Gastroesophageal sphincter (tissue), 4 donors: Measurements from ENCODE around the gene TLE2. TPM values are rescaled to one million over a fixed set of nuclear protein-coding genes. Genes with fewer than 3 reads are reported as not detected.
"Not testable (repeated sequence)": the region's sequence is repeated elsewhere in the genome, so short reads cannot be mapped to it uniquely, and the experiment has no call there.

Experiments
- ATAC-seq: fragments of 150-250 bp; one replicate; pipeline ENCODE4 v1.9.1; 2016; ENCODE audit warnings: mild to moderate bottlenecking, moderate library complexity
- H3K27ac ChIP-seq, 4 donors: fragments of 200-600 bp; sonication (generic) in 3 of 4; 1 replicate in 3 of 4; 2 replicates in 1 of 4; pipeline ENCODE4 v1.5.1; 2016 to 2019
- H3K27me3 ChIP-seq: fragments of 200-600 bp; sonication (generic); one replicate; pipeline ENCODE4 v1.5.1; 2019
- H3K36me3 ChIP-seq, 2 donors: fragments of 200-600 bp; sonication (generic); one replicate each; pipeline ENCODE4 v1.5.1; 2019; ENCODE audit warnings: control low read depth in 1 of 2
- H3K4me1 ChIP-seq, 3 donors: fragments of 200-600 bp; sonication (generic); 1 replicate in 2 of 3; 2 replicates in 1 of 3; pipeline ENCODE4 v1.5.1; 2016 to 2019; ENCODE audit warnings: control low read depth in 2 of 3
- H3K4me3 ChIP-seq, 2 donors: fragments of 200-600 bp; sonication (generic); one replicate each; pipeline ENCODE4 v1.5.1; 2019; ENCODE audit warnings: mild to moderate bottlenecking in 1 of 2, moderate library complexity in 1 of 2
- H3K9me3 ChIP-seq, 3 donors: fragments of 200-600 bp; sonication (generic); one replicate each; pipeline ENCODE4 v1.5.1; 2017 to 2019; ENCODE audit warnings: control low read depth in 2 of 3
- CTCF ChIP-seq, 4 experiments: fragments of 200-600 bp in 2 of 4; fragments of 450-650 bp in 2 of 4; sonication (generic) in 1 of 4; IDR thresholded peaks; one replicate each; pipeline ENCODE4 v1.5.1; 2017 to 2019; ENCODE audit warnings: antibody characterized with exemption in 4 of 4, mild to moderate bottlenecking in 2 of 4, moderate library complexity in 2 of 4
- EP300 ChIP-seq: sonication (generic); formaldehyde crosslinking; IDR thresholded peaks from one replicate; pipeline ENCODE4 v1.6.1; 2017; ENCODE audit warnings: antibody characterized with exemption, mild to moderate bottlenecking
- POLR2A ChIP-seq, 2 donors: fragments of 450-650 bp; IDR thresholded peaks; one replicate each; pipeline ENCODE4 v1.6.1; 2017; ENCODE audit warnings: antibody characterized with exemption in 2 of 2, mild to moderate bottlenecking in 2 of 2, moderate library complexity in 1 of 2
- POLR2AphosphoS5 ChIP-seq: sonication (generic); formaldehyde crosslinking; IDR thresholded peaks from one replicate; pipeline ENCODE4 v1.6.1; 2017; ENCODE audit warnings: antibody characterized with exemption
- WGBS, 2 donors: methylation state at CpG; one replicate each; pipeline ENCODE4 v1.1.5; 2018; ENCODE audit warnings: low coverage in 1 of 2; 5-methylcytosine and 5-hydroxymethylcytosine counted together
- total RNA-seq, 4 donors: library from RNA; depleted of rRNA; stranded (reverse); fragments of >200 nt; gene quantifications; one replicate each; pipeline ENCODE4 v1.1.0, GENCODE V29; 2016

TLE2 gene
- total RNA-seq, 4 donors from 2014 or later: 27.1 to 46.1 (median 34.4) TPM

- Histone ChIP-seq H3K27ac (no peak overlapping the region), H3K36me3 (peaks cover 0 to 53% of the 10 kb centered on the region in 2 donors), H3K4me3 (no peak overlapping the region), H3K9me3 (no peaks in the 10 kb centered on the region), H3K4me1 (peaks cover 2 to 42% (median 23%) of the 10 kb centered on the region in 3 donors), H3K27me3 (no peaks in the 10 kb centered on the region)
- no peak for ATAC-seq
- 0 to 40% methylated on average over 1 of the region's 15 CpGs for WGBS, 2 donors
- TF ChIP-seq POLR2AphosphoS5 (peak; percentile 29), CTCF (IDR thresholded peaks at IDR 0.05) (no peak)
These were observed 24.1 kb upstream of the TLE2 start for GRCh38 chr19:3053218-3053621.

- not testable (repeated sequence) for ATAC-seq, H3K27me3 ChIP-seq, H3K27ac ChIP-seq, H3K9me3 ChIP-seq, H3K4me3 ChIP-seq
- WGBS, 2 donors: 84 to 100% methylated on average over 1 to 3 of the region's 7 CpGs
- Histone ChIP-seq H3K4me1 (peaks cover 0 to 33% (median 8%) of the 10 kb centered on the region in 3 donors), H3K36me3 (peaks cover 0 to 21% of the 10 kb centered on the region in 2 donors)
These were observed 20.9 kb upstream of the TLE2 start for GRCh38 chr19:3050016-3050415.

GRCh38 chr19:3049089-3049488 is 20.0 kb upstream of the TLE2 start:
- peaks cover 0 to 12% of the 10 kb centered on the region in 2 donors for H3K36me3 ChIP-seq
- 89 to 100% methylated on average over 1 of the region's 3 CpGs for WGBS, 2 donors
- peaks cover 0 to 25% (median 8%) of the 10 kb centered on the region in 3 donors for H3K4me1 ChIP-seq
- no peak for ATAC-seq
- H3K27ac ChIP-seq: no peak overlapping the region
- no peak overlapping the region for H3K4me3 ChIP-seq
- no peaks in the 10 kb centered on the region for H3K9me3 ChIP-seq
- TF ChIP-seq POLR2A (IDR thresholded peaks at IDR 0.05) (no peak), CTCF (IDR thresholded peaks at IDR 0.05) (no peak), EP300 (no peak), POLR2AphosphoS5 (no peak)
- no peaks in the 10 kb centered on the region for H3K27me3 ChIP-seq

GRCh38 chr19:3048190-3048533 is 19.1 kb upstream of the TLE2 start:
- 85 to 93% methylated on average over 5 of the region's 5 CpGs for WGBS, 2 donors
- no peak for TF ChIP-seq POLR2AphosphoS5
- TF ChIP-seq CTCF (IDR thresholded peaks at IDR 0.05): no peak
- no peak for TF ChIP-seq POLR2A (IDR thresholded peaks at IDR 0.05)
- no peak for TF ChIP-seq EP300
- Histone ChIP-seq H3K27ac (peak overlapping the region in 3 of 4 donors; percentile 80 to 87 (median 84)), H3K27me3 (no peaks in the 10 kb centered on the region), H3K4me1 (peaks cover 0 to 25% (median 8%) of the 10 kb centered on the region in 3 donors), H3K4me3 (no peak overlapping the region), H3K9me3 (no peaks in the 10 kb centered on the region), H3K36me3 (peaks cover 0 to 3% of the 10 kb centered on the region in 2 donors)
- ATAC-seq: no peak

- 10 to 15% methylated on average over 13 to 16 of the region's 28 CpGs for WGBS, 2 donors
- Histone ChIP-seq H3K4me3 (peak overlapping the region; percentile 18 to 56), H3K27me3 (no peaks in the 10 kb centered on the region), H3K36me3 (no peaks in the 10 kb centered on the region), H3K4me1 (peaks cover 0 to 28% (median 8%) of the 10 kb centered on the region in 3 donors), H3K9me3 (no peaks in the 10 kb centered on the region), H3K27ac (peak overlapping the region; percentile 25 to 87 (median 82))
- ATAC-seq: peak; percentile 86
- TF ChIP-seq POLR2A (IDR thresholded peaks at IDR 0.05) (peak in 1 of 2 donors; percentile 36), CTCF (IDR thresholded peaks at IDR 0.05) (no peak), POLR2AphosphoS5 (peak; percentile 61), EP300 (no peak)
These were observed 18.6 kb upstream of the TLE2 start for GRCh38 chr19:3047496-3048189.
